Measurements from ENCODE around the gene CHI3L1. TPM values are rescaled to one million over a fixed set of nuclear protein-coding genes. Genes with fewer than 3 reads are reported as not detected.

Gene CHI3L1
- total and polyA plus RNA-seq, 2 experiments from 2014 or later, result 8.4 to 21.8 TPM

GRCh38 chr1:203210350-203210749 is 23.8 kb upstream of the CHI3L1 start:
- Histone ChIP-seq H3K79me2 (no peaks in the 10 kb centered on the region), H3K9me2 (replicated peaks; ENCODE audit: insufficient read depth) (no peaks in the 10 kb centered on the region), H4K20me1 (ENCODE audit: insufficient read depth, poor library complexity, severe bottlenecking) (no peaks in the 10 kb centered on the region), H2AFZ (no peak overlapping the region), H3K36me3 (replicated peaks; ENCODE audit: insufficient read depth, low read depth) (no peaks in the 10 kb centered on the region), H3K27ac (no peak overlapping the region), H3K4me1 (ENCODE audit: insufficient read depth) (peaks cover 4% of the 10 kb centered on the region), H3K9me3 (ENCODE audit: low read depth) (no peaks in the 10 kb centered on the region), H3K4me3 (no peak overlapping the region), H3K4me2 (no peak overlapping the region), H3K27me3 (no peaks in the 10 kb centered on the region)
- DNase-seq (ENCODE audit: low spot score), result no peak
- TF ChIP-seq CTCF (IDR thresholded peaks at IDR 0.05; ENCODE audit: poor library complexity) (no peak), EZH2 (IDR thresholded peaks at IDR 0.05; ENCODE audit: borderline replicate concordance) (no peak), EZH2phosphoT487 (IDR thresholded peaks at IDR 0.05; ENCODE audit: low read depth, severe bottlenecking, unreplicated experiment) (no peak)

GRCh38 chr1:203208181-203208580 is 21.7 kb upstream of the CHI3L1 start:
- H3K27ac ChIP-seq, result no peak overlapping the region
- peaks cover 4% of the 10 kb centered on the region for H3K4me1 ChIP-seq (ENCODE audit: insufficient read depth)
- no peak overlapping the region for H3K4me2 ChIP-seq
- H3K27me3 ChIP-seq, result no peaks in the 10 kb centered on the region
- H3K36me3 ChIP-seq (replicated peaks; ENCODE audit: insufficient read depth, low read depth), result no peaks in the 10 kb centered on the region
- H3K9me3 ChIP-seq (ENCODE audit: low read depth), result no peaks in the 10 kb centered on the region
- no peak overlapping the region for H3K4me3 ChIP-seq
- no peaks in the 10 kb centered on the region for H4K20me1 ChIP-seq (ENCODE audit: insufficient read depth, poor library complexity, severe bottlenecking)
- H3K9me2 ChIP-seq (replicated peaks; ENCODE audit: insufficient read depth), result no peaks in the 10 kb centered on the region
- no peak for DNase-seq (ENCODE audit: low spot score)
- 89% methylated on average over 1 of the region's 1 CpG for WGBS (ENCODE audit: low lambda C conversion rate, missing lambda C conversion rate)
- TF ChIP-seq EZH2 (IDR thresholded peaks at IDR 0.05; ENCODE audit: borderline replicate concordance) (no peak), CTCF (IDR thresholded peaks at IDR 0.05; ENCODE audit: poor library complexity) (no peak), EZH2phosphoT487 (IDR thresholded peaks at IDR 0.05; ENCODE audit: low read depth, severe bottlenecking, unreplicated experiment) (no peak)
- H3K79me2 ChIP-seq, result no peaks in the 10 kb centered on the region
- H2AFZ ChIP-seq, result no peak overlapping the region

- Histone ChIP-seq H3K9me2 (replicated peaks; ENCODE audit: insufficient read depth) (no peaks in the 10 kb centered on the region), H3K27ac (no peak overlapping the region)
- TF ChIP-seq CTCF (IDR thresholded peaks at IDR 0.05; ENCODE audit: poor library complexity) (no peak), EZH2phosphoT487 (IDR thresholded peaks at IDR 0.05; ENCODE audit: low read depth, severe bottlenecking, unreplicated experiment) (no peak), EZH2 (IDR thresholded peaks at IDR 0.05; ENCODE audit: borderline replicate concordance) (no peak)
These were observed 21.2 kb upstream of the CHI3L1 start for GRCh38 chr1:203207751-203208150.

More at GRCh38 chr1:203207751-203208150, 21.2 kb upstream of the CHI3L1 start:
- no peaks in the 10 kb centered on the region for H3K36me3 ChIP-seq (replicated peaks; ENCODE audit: insufficient read depth, low read depth)
- no peak overlapping the region for H3K4me3 ChIP-seq
- H3K4me2 ChIP-seq, result no peak overlapping the region
- no peaks in the 10 kb centered on the region for H4K20me1 ChIP-seq (ENCODE audit: insufficient read depth, poor library complexity, severe bottlenecking)
- H3K27me3 ChIP-seq, result no peaks in the 10 kb centered on the region
- DNase-seq (ENCODE audit: low spot score), result no peak
- H3K9me3 ChIP-seq (ENCODE audit: low read depth), result no peaks in the 10 kb centered on the region
- H3K4me1 ChIP-seq (ENCODE audit: insufficient read depth), result peaks cover 4% of the 10 kb centered on the region
- no peaks in the 10 kb centered on the region for H3K79me2 ChIP-seq
- WGBS (ENCODE audit: low lambda C conversion rate, missing lambda C conversion rate), result 80% methylated on average over 2 of the region's 2 CpGs
- no peak overlapping the region for H2AFZ ChIP-seq
